ENCODE measurements around the gene ZC2HC1C.

ZC2HC1C gene

DNA sequence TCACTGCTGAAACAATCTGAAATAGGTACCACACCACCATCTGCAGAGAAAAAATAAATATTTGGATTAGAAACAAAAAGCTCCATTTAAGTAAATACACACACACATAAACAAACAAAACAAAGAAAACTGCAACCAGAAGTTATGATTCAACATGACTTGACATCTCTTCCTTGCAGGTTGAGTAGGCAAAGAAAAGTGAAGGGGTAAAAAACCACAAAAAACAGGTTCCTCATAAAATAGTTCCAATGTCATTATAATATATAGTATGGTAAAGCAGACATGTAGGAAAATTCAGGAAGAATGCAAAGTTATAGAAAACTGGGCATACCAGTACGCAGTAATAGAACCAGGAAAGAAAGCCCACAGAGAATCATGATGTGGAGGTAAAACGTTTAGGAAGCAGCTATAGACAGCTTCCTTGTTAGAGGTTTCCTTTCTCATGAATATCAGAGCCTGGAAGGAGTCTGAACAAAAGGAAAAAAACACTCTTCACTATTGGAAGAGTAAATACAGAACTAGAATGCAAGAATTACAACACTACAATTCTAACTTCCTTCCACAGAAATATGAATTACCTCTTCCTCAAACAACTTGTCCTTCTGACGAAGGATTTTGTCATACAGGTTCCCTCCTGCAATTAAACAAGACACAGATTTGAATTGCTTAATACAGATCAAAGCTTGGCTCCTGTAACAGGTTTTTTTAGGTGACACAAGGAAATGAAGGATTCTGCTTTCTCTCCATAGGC lies 51.3 kb downstream of the ZC2HC1C start:
- TF ChIP-seq, protein P1, sequence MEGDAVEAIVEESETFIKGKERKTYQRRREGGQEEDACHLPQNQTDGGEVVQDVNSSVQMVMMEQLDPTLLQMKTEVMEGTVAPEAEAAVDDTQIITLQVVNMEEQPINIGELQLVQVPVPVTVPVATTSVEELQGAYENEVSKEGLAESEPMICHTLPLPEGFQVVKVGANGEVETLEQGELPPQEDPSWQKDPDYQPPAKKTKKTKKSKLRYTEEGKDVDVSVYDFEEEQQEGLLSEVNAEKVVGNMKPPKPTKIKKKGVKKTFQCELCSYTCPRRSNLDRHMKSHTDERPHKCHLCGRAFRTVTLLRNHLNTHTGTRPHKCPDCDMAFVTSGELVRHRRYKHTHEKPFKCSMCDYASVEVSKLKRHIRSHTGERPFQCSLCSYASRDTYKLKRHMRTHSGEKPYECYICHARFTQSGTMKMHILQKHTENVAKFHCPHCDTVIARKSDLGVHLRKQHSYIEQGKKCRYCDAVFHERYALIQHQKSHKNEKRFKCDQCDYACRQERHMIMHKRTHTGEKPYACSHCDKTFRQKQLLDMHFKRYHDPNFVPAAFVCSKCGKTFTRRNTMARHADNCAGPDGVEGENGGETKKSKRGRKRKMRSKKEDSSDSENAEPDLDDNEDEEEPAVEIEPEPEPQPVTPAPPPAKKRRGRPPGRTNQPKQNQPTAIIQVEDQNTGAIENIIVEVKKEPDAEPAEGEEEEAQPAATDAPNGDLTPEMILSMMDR (IDR thresholded peaks at IDR 0.05; ENCODE audit: insufficient read depth, low read depth, low read length, missing control alignments) = no peak
- H3K4me3 ChIP-seq (ENCODE audit: low read depth, low read length) = no peak overlapping the region
- no peak for DNase-seq (ENCODE audit: low read depth)

GRCh38 chr14:75121552-75121951 lies 52.1 kb downstream of the ZC2HC1C start:
- no peak overlapping the region for H3K4me3 ChIP-seq (ENCODE audit: low read depth, low read length)
- no peak for DNase-seq (ENCODE audit: low read depth)

GRCh38 chr14:75123991-75124390 lies 54.5 kb downstream of the ZC2HC1C start:
- TF ChIP-seq, protein P1 (IDR thresholded peaks at IDR 0.05; ENCODE audit: insufficient read depth, low read depth, low read length, missing control alignments) = no peak
- no peak overlapping the region for H3K4me3 ChIP-seq (ENCODE audit: low read depth, low read length)
- peak; percentile 23 for DNase-seq (ENCODE audit: low read depth)

More at GRCh38 chr14:75121552-75121951, 52.1 kb downstream of the ZC2HC1C start:
- TF ChIP-seq, protein P1 (IDR thresholded peaks at IDR 0.05; ENCODE audit: insufficient read depth, low read depth, low read length, missing control alignments) = no peak

DNA sequence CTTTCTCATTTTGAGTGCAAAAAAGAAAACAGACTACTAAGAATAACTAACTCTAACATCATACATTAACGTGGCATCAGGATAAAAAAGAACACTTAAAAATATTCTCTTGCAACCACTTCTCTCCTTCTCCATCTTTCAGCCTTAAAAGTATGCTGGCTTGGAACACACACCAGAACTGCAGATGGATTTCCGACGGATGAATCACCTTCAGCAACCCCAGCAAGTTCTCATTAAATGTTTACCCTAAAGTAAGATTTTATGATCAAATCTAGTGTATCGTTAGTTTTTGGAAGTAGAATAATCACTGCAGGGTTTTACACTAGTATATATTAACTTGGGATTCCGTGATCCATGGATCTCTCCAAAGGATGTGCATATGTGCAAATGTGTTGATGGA lies 56.2 kb downstream of the ZC2HC1C start:
- no peak for DNase-seq (ENCODE audit: low read depth)
- TF ChIP-seq, protein P1 (IDR thresholded peaks at IDR 0.05; ENCODE audit: insufficient read depth, low read depth, low read length, missing control alignments) = no peak
- H3K4me3 ChIP-seq (ENCODE audit: low read depth, low read length) = peak overlapping the region; percentile 100

DNA sequence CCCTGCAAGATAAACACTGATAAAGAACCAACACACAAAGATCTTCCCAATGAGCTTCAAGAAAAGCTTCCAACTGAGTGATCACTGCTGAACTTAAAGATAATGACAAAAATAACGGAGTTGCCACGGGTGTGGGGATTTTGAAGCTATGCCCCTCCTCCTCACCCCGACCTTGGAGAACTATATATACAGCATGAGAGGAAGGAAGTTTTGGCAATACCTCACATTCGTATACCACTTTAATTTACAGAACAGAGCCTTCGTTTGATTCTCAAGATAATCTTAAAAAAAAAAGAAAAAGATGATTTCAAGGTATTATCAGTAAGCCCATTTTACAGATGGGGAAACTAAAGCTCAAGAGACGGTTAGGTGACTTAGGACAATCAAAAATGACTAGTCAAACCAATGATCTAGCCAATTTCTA lies 56.7 kb downstream of the ZC2HC1C start:
- DNase-seq (ENCODE audit: low read depth) = peak; percentile 25
- H3K4me3 ChIP-seq (ENCODE audit: low read depth, low read length) = peak overlapping the region; percentile 100
- TF ChIP-seq, protein P1 (IDR thresholded peaks at IDR 0.05; ENCODE audit: insufficient read depth, low read depth, low read length, missing control alignments) = no peak

DNA sequence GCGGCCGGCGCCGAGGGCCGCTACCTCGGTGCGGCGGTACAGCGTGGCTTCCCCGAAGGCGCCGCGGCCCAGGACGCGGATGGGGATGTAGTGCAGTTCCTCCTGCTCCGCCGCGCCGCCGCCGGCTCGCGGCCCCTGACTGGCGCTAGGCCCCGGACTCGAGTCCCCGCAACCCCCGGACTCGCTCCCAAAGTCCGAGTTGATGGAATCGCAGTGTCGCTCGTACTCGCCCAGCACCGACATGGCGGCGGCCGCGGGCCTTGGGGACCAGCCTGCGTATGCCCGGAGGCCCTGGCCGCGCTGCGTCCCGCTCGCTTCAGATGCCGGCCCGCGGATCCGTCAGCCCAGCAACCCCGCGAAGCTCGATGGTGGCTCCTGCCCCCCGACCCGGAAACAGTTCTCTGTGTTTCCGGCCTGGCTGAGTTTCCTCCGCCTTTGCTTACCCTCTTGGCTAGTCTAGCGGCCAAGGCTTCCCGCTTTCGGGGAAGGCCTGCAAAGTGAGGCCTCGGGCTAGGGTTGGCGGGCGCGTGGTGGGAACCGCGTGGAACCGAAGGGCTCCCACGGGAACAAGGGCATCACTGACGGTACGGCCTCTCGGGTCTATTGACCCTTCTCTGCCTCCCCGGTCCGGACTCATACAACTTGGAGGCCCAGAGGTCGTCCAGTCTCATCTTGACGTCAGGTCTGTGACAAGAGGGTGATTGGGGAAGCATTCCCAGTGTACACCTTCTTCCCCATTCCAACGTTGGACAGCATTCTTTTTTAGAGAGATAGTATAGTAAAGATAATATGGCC lies 57.4 kb downstream of the ZC2HC1C start, which contains the start of gene NEK9:
NEK9 (minus strand) TSS at position 370 of the 795 bp plus-strand sequence; CDS start at position 243, 127 bp downstream.
- TF ChIP-seq, protein P1 (IDR thresholded peaks at IDR 0.05; ENCODE audit: insufficient read depth, low read depth, low read length, missing control alignments) = no peak
- H3K4me3 ChIP-seq (ENCODE audit: low read depth, low read length) = peak within 1 kb of the TSS; percentile 100
- DNase-seq (ENCODE audit: low read depth) = peak; percentile 92

DNA sequence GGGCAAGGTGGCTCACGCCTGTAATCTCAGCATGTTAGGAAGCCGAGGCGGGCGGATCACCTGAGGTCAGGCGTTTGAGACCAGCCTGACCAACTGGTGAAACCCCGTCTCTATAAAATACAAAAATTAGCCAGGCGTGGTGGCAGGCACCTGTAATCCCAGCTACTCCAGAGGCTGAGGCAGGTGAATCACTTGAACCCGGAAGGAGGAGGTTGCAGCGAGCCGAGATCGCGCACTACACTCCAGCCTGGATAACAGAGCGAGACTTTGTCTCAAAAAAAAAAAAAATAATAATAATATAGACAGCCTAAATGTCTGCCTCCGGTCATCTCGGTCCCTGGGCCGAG lies 58.0 kb downstream of the ZC2HC1C start:
- peak overlapping the region; percentile 100 for H3K4me3 ChIP-seq (ENCODE audit: low read depth, low read length)
- DNase-seq (ENCODE audit: low read depth) = peak; percentile 21

Measured in GM12865 (cell line).